Measurements from ENCODE around the gene GART. TPM values are rescaled to one million over a fixed set of nuclear protein-coding genes. Genes with fewer than 3 reads are reported as not detected.
A peak's percentile ranks its signal among the peaks of the same experiment; 100 is the strongest.

Gene GART
- total RNA-seq, 1 donor from 2014 or later, result 139 TPM

- TF ChIP-seq, protein P1, sequence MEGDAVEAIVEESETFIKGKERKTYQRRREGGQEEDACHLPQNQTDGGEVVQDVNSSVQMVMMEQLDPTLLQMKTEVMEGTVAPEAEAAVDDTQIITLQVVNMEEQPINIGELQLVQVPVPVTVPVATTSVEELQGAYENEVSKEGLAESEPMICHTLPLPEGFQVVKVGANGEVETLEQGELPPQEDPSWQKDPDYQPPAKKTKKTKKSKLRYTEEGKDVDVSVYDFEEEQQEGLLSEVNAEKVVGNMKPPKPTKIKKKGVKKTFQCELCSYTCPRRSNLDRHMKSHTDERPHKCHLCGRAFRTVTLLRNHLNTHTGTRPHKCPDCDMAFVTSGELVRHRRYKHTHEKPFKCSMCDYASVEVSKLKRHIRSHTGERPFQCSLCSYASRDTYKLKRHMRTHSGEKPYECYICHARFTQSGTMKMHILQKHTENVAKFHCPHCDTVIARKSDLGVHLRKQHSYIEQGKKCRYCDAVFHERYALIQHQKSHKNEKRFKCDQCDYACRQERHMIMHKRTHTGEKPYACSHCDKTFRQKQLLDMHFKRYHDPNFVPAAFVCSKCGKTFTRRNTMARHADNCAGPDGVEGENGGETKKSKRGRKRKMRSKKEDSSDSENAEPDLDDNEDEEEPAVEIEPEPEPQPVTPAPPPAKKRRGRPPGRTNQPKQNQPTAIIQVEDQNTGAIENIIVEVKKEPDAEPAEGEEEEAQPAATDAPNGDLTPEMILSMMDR (conservative IDR thresholded peaks at IDR 0.05), result no peak
Observed at GRCh38 chr21:33480481-33481103, 61.3 kb downstream of the GART start.

DNA sequence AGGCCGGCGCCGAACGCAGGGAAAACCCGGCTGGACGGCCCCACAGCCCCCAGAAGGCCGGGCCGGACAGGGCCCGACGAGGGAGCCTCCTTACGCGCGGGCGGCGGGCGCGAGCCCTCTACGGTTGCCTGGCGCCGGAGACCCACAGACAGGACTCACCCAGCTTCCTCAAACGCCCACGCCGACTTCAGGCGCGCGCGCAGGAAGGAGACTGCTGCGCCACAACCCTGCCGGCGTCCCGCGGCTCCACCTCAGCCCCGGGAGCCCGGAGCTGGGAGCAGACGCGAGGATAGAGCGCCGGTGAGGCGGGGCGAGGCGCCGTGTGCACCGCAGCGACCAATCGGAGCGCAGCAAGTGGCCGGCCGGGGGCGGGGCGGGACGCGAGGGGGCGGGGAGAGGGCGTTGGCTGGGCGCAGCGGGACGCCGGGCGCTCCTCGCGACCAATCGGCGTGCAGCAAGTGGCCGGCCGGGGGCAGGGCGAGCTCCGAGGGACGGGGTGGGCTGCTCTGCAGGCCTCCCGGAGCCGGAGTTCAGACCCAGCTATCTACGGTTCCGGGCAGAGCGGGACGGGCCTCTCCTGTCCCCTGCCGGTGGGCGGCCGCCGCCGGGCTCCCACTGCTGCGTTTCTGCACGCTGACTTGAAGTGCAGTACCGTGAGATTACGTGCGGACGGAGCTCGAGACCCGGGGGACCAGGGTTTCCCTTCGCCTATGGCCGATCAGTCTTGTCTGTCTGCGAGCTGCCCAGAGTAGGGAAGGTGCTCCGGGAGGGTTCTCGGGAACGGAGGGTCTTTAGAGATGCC, 62.0 kb downstream of the GART start, which contains the start of gene TMEM50B:
Gene TMEM50B (minus strand): TSS at position 296 of the 802 bp plus-strand sequence. CDS start 11,089 bp downstream, outside the sequence.
- Mint-ChIP-seq H3K27ac (ENCODE audit: unreplicated experiment) (peak within 1 kb of the TSS; percentile 96), H3K4me1 (peaks cover 20% of the 10 kb centered on the region), H3K36me3 (ENCODE audit: low read depth) (no peaks in the 10 kb centered on the region), H3K9me3 (no peaks in the 10 kb centered on the region), H3K27me3 (ENCODE audit: low read depth) (no peaks in the 10 kb centered on the region), H3K4me3 (peak within 1 kb of the TSS; percentile 98)
- TF ChIP-seq, protein P1 (conservative IDR thresholded peaks at IDR 0.05), result peak; percentile 57
- DNase-seq (ENCODE audit: low read depth, low spot score), result peak; percentile 88

More at GRCh38 chr21:33480481-33481103, 61.3 kb downstream of the GART start:
- Mint-ChIP-seq H3K4me3 (peak overlapping the region; percentile 98), H3K9me3 (no peaks in the 10 kb centered on the region), H3K36me3 (ENCODE audit: low read depth) (no peaks in the 10 kb centered on the region), H3K4me1 (peaks cover 20% of the 10 kb centered on the region), H3K27ac (ENCODE audit: unreplicated experiment) (peak overlapping the region; percentile 96), H3K27me3 (ENCODE audit: low read depth) (no peaks in the 10 kb centered on the region)
- DNase-seq (ENCODE audit: low read depth, low spot score), result no peak

DNA sequence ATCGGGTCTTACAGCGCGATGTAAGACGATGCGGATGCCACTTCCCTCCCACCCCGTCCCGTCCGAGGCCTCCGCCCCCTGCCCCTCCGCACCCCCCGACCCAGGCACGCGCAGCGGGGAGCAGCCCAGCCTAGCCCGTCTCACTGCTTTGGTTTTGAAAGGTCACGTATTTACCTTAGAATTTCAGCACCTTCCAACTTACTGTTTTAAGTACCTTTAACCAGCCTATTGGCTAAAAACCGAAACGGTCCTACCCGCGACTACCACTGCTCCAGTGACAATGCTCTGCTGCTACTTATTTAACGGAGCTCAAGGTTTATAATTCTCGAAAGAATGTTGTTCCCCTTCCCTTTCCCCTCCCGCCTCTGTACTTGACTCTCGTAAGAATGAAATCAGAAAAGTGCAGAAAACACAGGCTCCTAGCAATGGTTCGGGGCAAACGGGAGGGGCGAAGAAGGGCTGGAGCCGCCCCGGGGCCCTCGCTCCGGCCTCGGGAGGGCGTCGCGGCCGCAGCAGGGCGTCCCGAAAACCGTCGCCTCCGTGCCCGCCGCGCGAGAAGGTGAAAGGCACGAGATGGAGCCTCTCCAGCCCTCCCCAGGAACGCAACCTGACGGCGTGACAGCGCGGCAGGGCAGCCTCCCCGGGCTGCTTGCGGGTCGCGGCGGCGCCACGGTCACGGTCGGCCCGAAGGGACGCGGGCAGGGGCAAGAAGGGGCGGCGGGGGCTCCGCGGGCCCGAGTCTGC, 62.8 kb downstream of the GART start:
- TF ChIP-seq, protein P1 (conservative IDR thresholded peaks at IDR 0.05), result no peak
- Mint-ChIP-seq H3K4me1 (peaks cover 20% of the 10 kb centered on the region), H3K27ac (ENCODE audit: unreplicated experiment) (no peak overlapping the region), H3K4me3 (peak overlapping the region; percentile 94), H3K9me3 (no peaks in the 10 kb centered on the region), H3K36me3 (ENCODE audit: low read depth) (no peaks in the 10 kb centered on the region), H3K27me3 (ENCODE audit: low read depth) (no peaks in the 10 kb centered on the region)
- peak; percentile 8 for DNase-seq (ENCODE audit: low read depth, low spot score)

- no peaks in the 10 kb centered on the region for H3K27me3 Mint-ChIP-seq (ENCODE audit: low read depth)
- no peak overlapping the region for H3K27ac Mint-ChIP-seq (ENCODE audit: unreplicated experiment)
- peak overlapping the region; percentile 94 for H3K4me3 Mint-ChIP-seq
- peaks cover 4% of the 10 kb centered on the region for H3K36me3 Mint-ChIP-seq (ENCODE audit: low read depth)
- TF ChIP-seq, protein P1 (conservative IDR thresholded peaks at IDR 0.05), result no peak
- peaks cover 5% of the 10 kb centered on the region for H3K9me3 Mint-ChIP-seq
- DNase-seq (ENCODE audit: low read depth, low spot score), result no peak
- peaks cover 20% of the 10 kb centered on the region for H3K4me1 Mint-ChIP-seq
Observed at GRCh38 chr21:33478182-33478581, 63.7 kb downstream of the GART start.

DNA sequence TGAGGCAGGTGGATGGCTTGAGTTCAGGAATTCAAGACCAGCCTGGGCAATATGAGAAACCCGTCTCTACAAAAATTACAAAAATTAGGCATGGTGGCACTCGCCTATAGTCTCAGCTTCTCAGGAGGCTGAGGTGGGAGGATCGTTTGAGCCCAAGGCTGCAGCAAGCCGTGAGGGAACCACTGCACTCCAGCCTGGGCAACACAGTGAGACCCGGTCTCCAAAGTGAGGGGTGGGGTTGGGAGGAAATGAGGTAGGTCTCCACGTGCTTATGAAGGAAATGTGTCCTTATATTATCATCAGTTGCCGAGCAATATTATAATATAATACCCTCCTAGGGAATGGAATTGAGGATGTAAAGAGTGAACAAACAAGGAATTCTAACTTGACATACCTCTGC, 64.9 kb downstream of the GART start:
- TF ChIP-seq, protein P1 (conservative IDR thresholded peaks at IDR 0.05), result no peak
- H3K36me3 Mint-ChIP-seq (ENCODE audit: low read depth), result peaks cover 7% of the 10 kb centered on the region
- peak overlapping the region; percentile 81 for H3K4me3 Mint-ChIP-seq
- DNase-seq (ENCODE audit: low read depth, low spot score), result no peak
- peaks cover 20% of the 10 kb centered on the region for H3K4me1 Mint-ChIP-seq
- no peak overlapping the region for H3K27ac Mint-ChIP-seq (ENCODE audit: unreplicated experiment)
- H3K27me3 Mint-ChIP-seq (ENCODE audit: low read depth), result no peaks in the 10 kb centered on the region
- peaks cover 5% of the 10 kb centered on the region for H3K9me3 Mint-ChIP-seq

Data from neural crest cell (in vitro differentiated cells).